DOHH2 (cell line): ENCODE data around the gene ZFPL1.

Experiments used
- H3F3A ChIP-seq: fragments of 200-600 bp; sonication (generic), shearing (Covaris generic); 2 replicates; pipeline ENCODE4 v1.6.0; 2016; ENCODE audit warnings: antibody characterized with exemption, mild to moderate bottlenecking; ENCODE audit not compliant: control insufficient read depth, insufficient read depth
- H3K27ac ChIP-seq: fragments of 200-600 bp; sonication (generic); 2 replicates; pipeline ENCODE4 v1.5.1; 2014; ENCODE audit warnings: low read depth, mild to moderate bottlenecking, low read length, moderate library complexity
- H3K27me3 ChIP-seq: fragments of 200-600 bp; sonication (generic); 2 replicates; pipeline ENCODE4 v1.6.1; 2014; ENCODE audit warnings: mild to moderate bottlenecking, low read length, mixed read lengths; ENCODE audit not compliant: control insufficient read depth
- H3K36me3 ChIP-seq: fragments of 200-600 bp; sonication (generic); 2 replicates; pipeline ENCODE4 v1.6.1; 2014; ENCODE audit warnings: mild to moderate bottlenecking, low read length, moderate library complexity, mixed read lengths; ENCODE audit not compliant: control insufficient read depth
- H3K4me1 ChIP-seq: fragments of 200-600 bp; sonication (generic); 2 replicates; pipeline ENCODE4 v1.6.1; 2014; ENCODE audit warnings: mild to moderate bottlenecking, low read length, mixed read lengths; ENCODE audit not compliant: control insufficient read depth
- H3K4me2 ChIP-seq: fragments of 200-600 bp; sonication (generic); 2 replicates; pipeline ENCODE4 v1.6.0; 2014; ENCODE audit warnings: mild to moderate bottlenecking, low read length, moderate library complexity
- H3K4me3 ChIP-seq: fragments of 200-600 bp; sonication (generic); 2 replicates; pipeline ENCODE4 v1.5.1; 2014; ENCODE audit warnings: mild to moderate bottlenecking, low read length, mixed read lengths
- H3K79me2 ChIP-seq: fragments of 200-600 bp; sonication (generic); 2 replicates; pipeline ENCODE4 v1.6.1; 2014; ENCODE audit warnings: mild to moderate bottlenecking, low read length, mixed read lengths; ENCODE audit not compliant: control insufficient read depth
- H3K9me2 ChIP-seq: fragments of 200-600 bp; sonication (generic); replicated peaks from 2 replicates; pipeline ENCODE4 v1.6.1; 2014; ENCODE audit warnings: mild to moderate bottlenecking, low read length, mixed read lengths; ENCODE audit not compliant: control insufficient read depth
- H3K9me3 ChIP-seq: fragments of 200-600 bp; sonication (generic); 2 replicates; pipeline ENCODE4 v1.6.1; 2014; ENCODE audit warnings: antibody characterized with exemption, low read length, mixed read lengths; ENCODE audit not compliant: control insufficient read depth, insufficient read depth
- H4K20me1 ChIP-seq: fragments of 200-600 bp; sonication (generic); 2 replicates; pipeline ENCODE4 v1.6.0; 2014; ENCODE audit warnings: low read depth, mild to moderate bottlenecking, antibody characterized with exemption, low read length, moderate library complexity; ENCODE audit not compliant: control insufficient read depth, insufficient read depth
- CTCF ChIP-seq: fragments of 200-600 bp; sonication (generic); IDR thresholded peaks from one replicate; pipeline ENCODE4 v1.5.1; 2014; ENCODE audit warnings: antibody characterized with exemption, mild to moderate bottlenecking, low read depth, low read length; ENCODE audit not compliant: poor library complexity, severe bottlenecking
- EZH2phosphoT487 ChIP-seq: fragments of 200-600 bp; sonication (generic); IDR thresholded peaks from 2 replicates; pipeline ENCODE4 v1.6.1; 2017; ENCODE audit warnings: borderline replicate concordance, mild to moderate bottlenecking, antibody characterized with exemption, low read length, moderate library complexity, mixed read lengths

The ZFPL1 gene

GRCh38 chr11:65059523-65059922 lies 24.5 kb upstream of the ZFPL1 start:
- H3K9me3 ChIP-seq, result no peaks in the 10 kb centered on the region

GRCh38 chr11:65059959-65060824 lies 23.8 kb upstream of the ZFPL1 start:
- no peak overlapping the region for H3K4me3 ChIP-seq
- no peaks in the 10 kb centered on the region; the same call in 1 of the 2 replicates for H3K27me3 ChIP-seq
- H3K4me2 ChIP-seq, result no peak overlapping the region

More at GRCh38 chr11:65059523-65059922, 24.5 kb upstream of the ZFPL1 start:
- no peaks in the 10 kb centered on the region; the same call in 1 of the 2 replicates for H3K27me3 ChIP-seq
- H3K4me2 ChIP-seq, result no peak overlapping the region
- no peaks in the 10 kb centered on the region for H4K20me1 ChIP-seq
- TF ChIP-seq EZH2phosphoT487 (no peak), CTCF (no peak)
- H3K27ac ChIP-seq, result no peak overlapping the region
- no peaks in the 10 kb centered on the region for H3K79me2 ChIP-seq
- no peak overlapping the region for H3K4me3 ChIP-seq
- H3K9me2 ChIP-seq, result no peaks in the 10 kb centered on the region
- peaks cover 22% of the 10 kb centered on the region for H3K4me1 ChIP-seq
- no peaks in the 10 kb centered on the region for H3F3A ChIP-seq
- H3K36me3 ChIP-seq, result no peaks in the 10 kb centered on the region

GRCh38 chr11:65060913-65061408 lies 23.1 kb upstream of the ZFPL1 start:
- TF ChIP-seq CTCF (peak; percentile 54), EZH2phosphoT487 (no peak)
- no peaks in the 10 kb centered on the region; the same call in 1 of the 2 replicates for H3K27me3 ChIP-seq
- H3K4me2 ChIP-seq, result no peak overlapping the region
- no peaks in the 10 kb centered on the region for H3F3A ChIP-seq
- H3K36me3 ChIP-seq, result no peaks in the 10 kb centered on the region
- H3K9me2 ChIP-seq, result no peaks in the 10 kb centered on the region
- H4K20me1 ChIP-seq, result no peaks in the 10 kb centered on the region
- H3K79me2 ChIP-seq, result no peaks in the 10 kb centered on the region
- no peaks in the 10 kb centered on the region for H3K9me3 ChIP-seq
- no peak overlapping the region for H3K27ac ChIP-seq
- no peak overlapping the region for H3K4me3 ChIP-seq
- peaks cover 12% of the 10 kb centered on the region for H3K4me1 ChIP-seq

More at GRCh38 chr11:65059959-65060824, 23.8 kb upstream of the ZFPL1 start:
- H3K79me2 ChIP-seq, result no peaks in the 10 kb centered on the region
- no peaks in the 10 kb centered on the region for H3K9me3 ChIP-seq
- H3K4me1 ChIP-seq, result peaks cover 17% of the 10 kb centered on the region
- H3F3A ChIP-seq, result no peaks in the 10 kb centered on the region
- H3K36me3 ChIP-seq, result no peaks in the 10 kb centered on the region
- H3K27ac ChIP-seq, result no peak overlapping the region
- H4K20me1 ChIP-seq, result no peaks in the 10 kb centered on the region
- TF ChIP-seq CTCF (no peak), EZH2phosphoT487 (no peak)
- no peaks in the 10 kb centered on the region for H3K9me2 ChIP-seq
